IPS-18a (cell line): ENCODE results near the gene CLIC6.
"Not testable (repeated sequence)": the region's sequence is repeated elsewhere in the genome, so short reads cannot be mapped to it uniquely, and the experiment has no call there.

Experiments used
- H3K27ac ChIP-seq: one replicate; pipeline ENCODE4 v1.5.1; 2013; ENCODE audit warnings: low read length
- H3K27me3 ChIP-seq: one replicate; pipeline ENCODE4 v1.6.1; 2013; ENCODE audit warnings: mild to moderate bottlenecking, low read length; ENCODE audit not compliant: control insufficient read depth, insufficient read depth
- H3K36me3 ChIP-seq: one replicate; pipeline ENCODE4 v1.6.1; 2013; ENCODE audit warnings: low read depth, low read length; ENCODE audit not compliant: control insufficient read depth
- H3K4me1 ChIP-seq: one replicate; pipeline ENCODE4 v1.6.1; 2013; ENCODE audit warnings: low read depth, low read length; ENCODE audit not compliant: control insufficient read depth
- H3K4me3 ChIP-seq: one replicate; pipeline ENCODE4 v1.5.1; 2013; ENCODE audit warnings: low read length
- H3K9ac ChIP-seq: one replicate; pipeline ENCODE4 v1.6.1; 2013; ENCODE audit warnings: mild to moderate bottlenecking, low read length, moderate library complexity
- H3K9me3 ChIP-seq: one replicate; pipeline ENCODE4 v1.6.1; 2013; ENCODE audit warnings: low read depth, low read length; ENCODE audit not compliant: control insufficient read depth

CLIC6 gene

GRCh38 chr21:34667761-34668160 lies 1.0 kb upstream of the CLIC6 start:
- Histone ChIP-seq H3K9me3 (no peaks in the 10 kb centered on the region), H3K27ac (no peak overlapping the region), H3K9ac (no peak overlapping the region), H3K27me3 (peaks cover 60% of the 10 kb centered on the region), H3K36me3 (no peaks in the 10 kb centered on the region), H3K4me3 (no peak overlapping the region), H3K4me1 (peaks cover 10% of the 10 kb centered on the region)

GRCh38 chr21:34669149-34669879 lies 520 bp downstream of the CLIC6 start:
- Histone ChIP-seq H3K27ac (no peak overlapping the region), H3K4me3 (peak overlapping the region; percentile 52)

DNA sequence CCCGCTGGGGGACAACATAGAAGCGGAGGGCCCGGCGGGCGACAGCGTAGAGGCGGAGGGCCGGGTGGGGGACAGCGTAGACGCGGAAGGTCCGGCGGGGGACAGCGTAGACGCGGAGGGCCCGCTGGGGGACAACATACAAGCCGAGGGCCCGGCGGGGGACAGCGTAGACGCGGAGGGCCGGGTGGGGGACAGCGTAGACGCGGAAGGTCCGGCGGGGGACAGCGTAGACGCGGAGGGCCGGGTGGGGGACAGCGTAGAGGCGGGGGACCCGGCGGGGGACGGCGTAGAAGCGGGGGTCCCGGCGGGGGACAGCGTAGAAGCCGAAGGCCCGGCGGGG lies 1.1 kb downstream of the CLIC6 start:
- peak overlapping the region; percentile 52 for H3K4me3 ChIP-seq
- peaks cover 62% of the 10 kb centered on the region for H3K27me3 ChIP-seq
- not testable (repeated sequence) for H3K9ac ChIP-seq

More at GRCh38 chr21:34669149-34669879, 520 bp downstream of the CLIC6 start:
- Histone ChIP-seq H3K9me3 (no peaks in the 10 kb centered on the region), H3K27me3 (peaks cover 62% of the 10 kb centered on the region), H3K4me1 (peaks cover 10% of the 10 kb centered on the region), H3K36me3 (no peaks in the 10 kb centered on the region), H3K9ac (no peak overlapping the region)

DNA sequence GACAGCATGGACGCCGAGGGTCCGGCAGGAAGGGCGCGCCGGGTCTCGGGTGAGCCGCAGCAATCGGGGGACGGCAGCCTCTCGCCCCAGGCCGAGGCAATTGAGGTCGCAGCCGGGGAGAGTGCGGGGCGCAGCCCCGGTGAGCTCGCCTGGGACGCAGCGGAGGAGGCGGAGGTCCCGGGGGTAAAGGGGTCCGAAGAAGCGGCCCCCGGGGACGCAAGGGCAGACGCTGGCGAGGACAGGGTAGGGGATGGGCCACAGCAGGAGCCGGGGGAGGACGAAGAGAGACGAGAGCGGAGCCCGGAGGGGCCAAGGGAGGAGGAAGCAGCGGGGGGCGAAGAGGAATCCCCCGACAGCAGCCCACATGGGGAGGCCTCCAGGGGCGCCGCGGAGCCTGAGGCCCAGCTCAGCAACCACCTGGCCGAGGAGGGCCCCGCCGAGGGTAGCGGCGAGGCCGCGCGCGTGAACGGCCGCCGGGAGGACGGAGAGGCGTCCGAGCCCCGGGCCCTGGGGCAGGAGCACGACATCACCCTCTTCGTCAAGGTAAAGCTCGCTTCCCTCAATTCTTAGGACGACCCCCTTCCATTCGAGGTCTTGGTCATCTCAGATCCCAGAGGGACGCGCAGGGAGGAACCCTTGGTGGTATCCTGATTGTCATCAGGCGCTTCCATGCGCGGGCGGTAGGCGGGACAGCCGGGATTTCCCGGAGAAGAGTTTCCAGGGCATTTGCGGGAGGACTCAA lies 1.6 kb downstream of the CLIC6 start:
- Histone ChIP-seq H3K9me3 (no peaks in the 10 kb centered on the region), H3K4me3 (peak overlapping the region; percentile 52), H3K27me3 (peaks cover 62% of the 10 kb centered on the region), H3K4me1 (peaks cover 10% of the 10 kb centered on the region), H3K9ac (no peak overlapping the region), H3K36me3 (no peaks in the 10 kb centered on the region), H3K27ac (no peak overlapping the region)

More for the DNA sequence above, 1.1 kb downstream of the CLIC6 start:
- H3K4me1 ChIP-seq, H3K9me3 ChIP-seq, H3K36me3 ChIP-seq, H3K27ac ChIP-seq: not testable (repeated sequence)

DNA sequence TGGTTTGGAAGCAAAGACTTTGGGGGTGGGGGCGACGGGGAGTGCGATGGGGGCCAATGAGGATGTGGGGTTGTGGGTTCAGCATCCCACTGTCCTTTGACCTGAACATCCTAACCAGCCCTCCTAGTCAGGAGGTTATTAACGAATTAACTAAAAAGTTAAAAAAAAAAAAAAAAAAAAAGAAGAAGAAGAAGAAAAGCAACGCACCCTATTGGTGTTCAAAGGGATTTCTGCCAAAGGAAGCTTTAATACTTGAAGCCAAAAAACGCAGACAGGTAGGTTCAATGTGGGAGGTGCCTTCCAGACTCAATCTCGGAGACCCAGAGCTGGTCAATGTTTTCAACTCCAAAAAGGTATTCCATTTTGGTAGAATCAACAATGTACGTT lies 2.2 kb downstream of the CLIC6 start:
- no peak overlapping the region for H3K9ac ChIP-seq
- no peak overlapping the region for H3K27ac ChIP-seq
- H3K27me3 ChIP-seq = peaks cover 62% of the 10 kb centered on the region
- H3K4me3 ChIP-seq = peak overlapping the region; percentile 52
- peaks cover 15% of the 10 kb centered on the region for H3K4me1 ChIP-seq
- no peaks in the 10 kb centered on the region for H3K36me3 ChIP-seq
- no peaks in the 10 kb centered on the region for H3K9me3 ChIP-seq

GRCh38 chr21:34671462-34671861 lies 2.7 kb downstream of the CLIC6 start:
- H3K9ac ChIP-seq = no peak overlapping the region
- no peaks in the 10 kb centered on the region for H3K9me3 ChIP-seq
- H3K36me3 ChIP-seq = no peaks in the 10 kb centered on the region
- peaks cover 62% of the 10 kb centered on the region for H3K27me3 ChIP-seq
- H3K27ac ChIP-seq = no peak overlapping the region
- H3K4me1 ChIP-seq = peaks cover 16% of the 10 kb centered on the region
- peak overlapping the region; percentile 52 for H3K4me3 ChIP-seq

GRCh38 chr21:34671891-34672290 lies 3.1 kb downstream of the CLIC6 start:
- Histone ChIP-seq H3K4me1 (peaks cover 16% of the 10 kb centered on the region), H3K36me3 (no peaks in the 10 kb centered on the region), H3K27ac (no peak overlapping the region), H3K27me3 (peaks cover 61% of the 10 kb centered on the region), H3K4me3 (no peak overlapping the region), H3K9me3 (no peaks in the 10 kb centered on the region), H3K9ac (no peak overlapping the region)

GRCh38 chr21:34673006-34673405 lies 4.2 kb downstream of the CLIC6 start:
- no peak overlapping the region for H3K27ac ChIP-seq
- peaks cover 50% of the 10 kb centered on the region for H3K27me3 ChIP-seq
- H3K4me3 ChIP-seq = no peak overlapping the region
- no peaks in the 10 kb centered on the region for H3K36me3 ChIP-seq
- H3K9me3 ChIP-seq = no peaks in the 10 kb centered on the region
- H3K9ac ChIP-seq = no peak overlapping the region
- peaks cover 16% of the 10 kb centered on the region for H3K4me1 ChIP-seq

GRCh38 chr21:34674468-34674867 lies 5.7 kb downstream of the CLIC6 start:
- Histone ChIP-seq H3K9ac (no peak overlapping the region), H3K9me3 (no peaks in the 10 kb centered on the region), H3K36me3 (no peaks in the 10 kb centered on the region), H3K27ac (no peak overlapping the region), H3K4me1 (peaks cover 12% of the 10 kb centered on the region), H3K4me3 (no peak overlapping the region), H3K27me3 (peaks cover 35% of the 10 kb centered on the region)

DNA sequence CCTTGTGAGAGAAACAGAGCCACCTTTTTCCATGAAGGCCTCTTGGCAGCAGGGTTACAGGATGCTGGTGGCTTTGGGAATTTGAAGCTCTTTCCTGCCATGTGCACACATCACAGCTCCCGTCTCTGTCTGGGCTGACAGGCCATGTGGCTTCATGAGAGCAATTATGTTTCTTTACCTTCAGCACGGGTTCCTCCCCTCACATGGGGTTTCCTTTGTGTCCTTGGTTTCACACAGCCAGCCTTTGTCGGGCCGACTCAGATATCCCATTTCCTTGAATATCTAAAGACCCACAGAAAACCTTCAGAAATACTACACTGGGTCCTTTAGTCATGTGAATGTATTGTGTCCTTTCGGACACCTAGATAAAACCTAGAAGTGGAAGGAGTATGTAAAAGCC lies 7.1 kb downstream of the CLIC6 start:
- H3K27me3 ChIP-seq = peaks cover 21% of the 10 kb centered on the region
- H3K27ac ChIP-seq = no peak overlapping the region
- H3K4me1 ChIP-seq = peaks cover 12% of the 10 kb centered on the region
- no peaks in the 10 kb centered on the region for H3K36me3 ChIP-seq
- no peak overlapping the region for H3K4me3 ChIP-seq
- no peaks in the 10 kb centered on the region for H3K9me3 ChIP-seq
- H3K9ac ChIP-seq = no peak overlapping the region

GRCh38 chr21:34679051-34679450 lies 10.3 kb downstream of the CLIC6 start:
- Histone ChIP-seq H3K9me3 (no peaks in the 10 kb centered on the region), H3K4me3 (no peak overlapping the region), H3K4me1 (peaks cover 6% of the 10 kb centered on the region), H3K27me3 (no peaks in the 10 kb centered on the region), H3K36me3 (no peaks in the 10 kb centered on the region), H3K27ac (no peak overlapping the region), H3K9ac (no peak overlapping the region)
